Upper lobe of left lung (tissue), 4 donors: ENCODE measurements around the gene HSP90B1.

Experiments used
- CTCF ChIP-seq, 6 experiments: fragments of 450-650 bp in 4 of 6; fragments of 200-600 bp in 2 of 6; sonication (generic) in 2 of 6; IDR thresholded peaks; one replicate each; pipeline ENCODE4 v1.5.1; 2016 to 2019; ENCODE audit warnings: antibody characterized with exemption in 6 of 6
- EP300 ChIP-seq, 4 donors: sonication (generic); formaldehyde crosslinking; IDR thresholded peaks; one replicate each; pipeline ENCODE4 v1.5.1; 2017; ENCODE audit warnings: antibody characterized with exemption in 4 of 4, control low read depth in 2 of 4
- POLR2A ChIP-seq, 4 donors: fragments of 450-650 bp; IDR thresholded peaks; one replicate each; pipeline ENCODE4 v1.5.1; 2016 to 2017; ENCODE audit warnings: antibody characterized with exemption in 4 of 4, mild to moderate bottlenecking in 2 of 4
- POLR2AphosphoS5 ChIP-seq, 2 donors: sonication (generic); formaldehyde crosslinking; IDR thresholded peaks; one replicate each; pipeline ENCODE4 v1.5.1; 2017; ENCODE audit warnings: antibody characterized with exemption in 2 of 2

GRCh38 chr12:103996595-103996994 lies 66.4 kb downstream of the HSP90B1 start:
- TF ChIP-seq EP300 (IDR thresholded peaks at IDR 0.05) (no peak), CTCF (IDR thresholded peaks at IDR 0.05) (no peak), POLR2A (IDR thresholded peaks at IDR 0.05) (no peak), POLR2AphosphoS5 (IDR thresholded peaks at IDR 0.05) (no peak)
